ENCODE data around the gene TM9SF4. TPM values are rescaled to one million over a fixed set of nuclear protein-coding genes. Genes with fewer than 3 reads are reported as not detected.

The TM9SF4 gene
- total and polyA plus RNA-seq, 12 donors = 19.2 to 36.0 (median 31.1) TPM

DNA sequence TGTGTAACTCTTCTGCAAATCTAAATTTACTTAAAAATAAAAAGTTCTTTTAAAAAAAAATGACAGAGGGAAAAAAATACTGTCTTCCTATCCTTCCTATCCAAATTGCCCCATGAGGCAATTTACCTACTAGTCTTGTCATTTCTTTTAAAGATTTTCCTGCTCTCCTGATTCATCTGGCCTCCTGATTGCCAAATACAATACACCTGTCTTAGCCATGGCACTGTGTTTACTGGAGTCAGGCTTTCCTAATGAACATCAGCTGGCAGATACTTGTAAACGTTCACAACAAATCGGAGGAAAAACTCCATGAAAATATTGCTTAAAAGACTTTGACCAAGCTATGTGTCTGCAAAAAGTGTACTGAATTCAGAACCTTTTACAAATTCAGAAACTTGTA is 21.5 kb downstream of the TM9SF4 start:
- intact Hi-C loops (cut with DNase I) = no loop called here
- H3K27ac ChIP-seq = no peak overlapping the region
- peaks cover 0 to 52% (median 3%) of the 10 kb centered on the region in 9 donors for H3K36me3 ChIP-seq
- TF ChIP-seq, protein P1, sequence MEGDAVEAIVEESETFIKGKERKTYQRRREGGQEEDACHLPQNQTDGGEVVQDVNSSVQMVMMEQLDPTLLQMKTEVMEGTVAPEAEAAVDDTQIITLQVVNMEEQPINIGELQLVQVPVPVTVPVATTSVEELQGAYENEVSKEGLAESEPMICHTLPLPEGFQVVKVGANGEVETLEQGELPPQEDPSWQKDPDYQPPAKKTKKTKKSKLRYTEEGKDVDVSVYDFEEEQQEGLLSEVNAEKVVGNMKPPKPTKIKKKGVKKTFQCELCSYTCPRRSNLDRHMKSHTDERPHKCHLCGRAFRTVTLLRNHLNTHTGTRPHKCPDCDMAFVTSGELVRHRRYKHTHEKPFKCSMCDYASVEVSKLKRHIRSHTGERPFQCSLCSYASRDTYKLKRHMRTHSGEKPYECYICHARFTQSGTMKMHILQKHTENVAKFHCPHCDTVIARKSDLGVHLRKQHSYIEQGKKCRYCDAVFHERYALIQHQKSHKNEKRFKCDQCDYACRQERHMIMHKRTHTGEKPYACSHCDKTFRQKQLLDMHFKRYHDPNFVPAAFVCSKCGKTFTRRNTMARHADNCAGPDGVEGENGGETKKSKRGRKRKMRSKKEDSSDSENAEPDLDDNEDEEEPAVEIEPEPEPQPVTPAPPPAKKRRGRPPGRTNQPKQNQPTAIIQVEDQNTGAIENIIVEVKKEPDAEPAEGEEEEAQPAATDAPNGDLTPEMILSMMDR (IDR thresholded peaks at IDR 0.05) = no peak
- H3K9me3 ChIP-seq = no peaks in the 10 kb centered on the region
- DNase-seq (no peak), ATAC-seq (no peak)
- H3K4me1 ChIP-seq = peaks cover 0 to 16% (median 7%) of the 10 kb centered on the region in 9 donors
- no peak overlapping the region for H3K4me3 ChIP-seq
- WGBS, 2 donors = 37 to 89% methylated on average over 2 of the region's 2 CpGs
- no peaks in the 10 kb centered on the region for H3K27me3 ChIP-seq

DNA sequence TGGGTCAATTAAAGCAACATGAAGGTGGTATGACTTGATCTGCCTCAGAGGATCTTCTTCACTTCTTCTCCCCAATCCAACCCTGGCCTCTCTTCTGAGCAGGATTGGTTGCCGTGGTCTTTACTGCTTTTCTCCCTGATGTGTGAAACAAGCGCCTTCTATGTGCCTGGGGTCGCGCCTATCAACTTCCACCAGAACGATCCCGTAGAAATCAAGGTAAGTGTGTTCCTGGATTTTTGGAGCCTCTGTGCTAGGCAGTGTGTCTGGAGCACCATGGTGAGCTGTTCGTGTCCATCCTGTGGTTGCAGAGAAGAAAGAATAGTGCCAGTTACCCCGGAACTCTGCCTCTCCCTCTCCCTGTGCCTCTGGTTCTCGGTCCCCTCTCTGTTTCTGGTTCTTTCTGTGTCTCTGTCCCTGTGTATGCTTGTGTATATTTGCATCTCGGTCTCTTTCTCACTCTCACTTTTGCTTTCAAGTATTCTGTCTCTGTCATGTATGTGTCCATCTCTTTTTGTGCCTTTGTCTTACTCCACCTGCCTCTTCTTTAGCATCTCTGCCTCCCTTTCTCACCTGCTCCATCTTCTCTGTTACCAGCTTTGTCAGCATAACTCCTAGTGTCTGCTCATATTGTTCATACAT is 23.5 kb downstream of the TM9SF4 start:
- peaks cover 0 to 16% (median 7%) of the 10 kb centered on the region in 9 donors for H3K4me1 ChIP-seq
- no peak for ATAC-seq
- no peaks in the 10 kb centered on the region for H3K9me3 ChIP-seq
- H3K4me3 ChIP-seq = no peak overlapping the region
- peaks cover 0 to 67% (median 14%) of the 10 kb centered on the region in 9 donors for H3K36me3 ChIP-seq
- H3K27ac ChIP-seq = no peak overlapping the region
- 86 to 97% methylated on average over 10 of the region's 10 CpGs for WGBS, 2 donors
- no peaks in the 10 kb centered on the region for H3K27me3 ChIP-seq
- no peak for DNase-seq
- TF ChIP-seq, protein P1 (IDR thresholded peaks at IDR 0.05) = no peak
- intact Hi-C loops (cut with DNase I) = no loop called here

DNA sequence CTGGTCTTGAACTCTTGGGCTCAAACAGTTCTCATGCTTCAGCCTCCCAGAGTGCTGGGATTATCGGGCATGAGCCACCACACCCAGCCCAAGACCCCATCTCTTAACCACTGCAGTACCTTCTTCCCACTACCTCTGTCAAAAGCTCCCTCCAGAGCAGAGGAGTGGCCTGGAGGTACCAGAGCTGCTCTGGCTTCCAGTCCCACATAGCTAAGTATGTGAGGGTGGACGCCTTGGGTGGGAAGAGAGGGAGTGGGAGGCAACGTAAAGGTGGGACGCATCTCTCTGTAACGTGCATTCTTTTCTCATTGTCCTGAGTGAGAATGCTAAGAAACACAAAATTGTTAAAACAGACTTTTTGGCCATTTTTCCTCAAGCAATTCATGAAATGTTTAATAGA is 24.5 kb downstream of the TM9SF4 start:
- intact Hi-C loops (cut with DNase I) = no loop called here
- Histone ChIP-seq H3K4me3 (no peak overlapping the region), H3K4me1 (peaks cover 0 to 16% (median 7%) of the 10 kb centered on the region in 9 donors), H3K9me3 (no peaks in the 10 kb centered on the region), H3K27ac (no peak overlapping the region), H3K27me3 (no peaks in the 10 kb centered on the region), H3K36me3 (peaks cover 0 to 74% (median 17%) of the 10 kb centered on the region in 9 donors)
- WGBS, 2 donors = 92% methylated on average over 5 of the region's 5 CpGs
- ATAC-seq (no peak), DNase-seq (no peak)
- TF ChIP-seq, protein P1 (IDR thresholded peaks at IDR 0.05) = no peak

DNA sequence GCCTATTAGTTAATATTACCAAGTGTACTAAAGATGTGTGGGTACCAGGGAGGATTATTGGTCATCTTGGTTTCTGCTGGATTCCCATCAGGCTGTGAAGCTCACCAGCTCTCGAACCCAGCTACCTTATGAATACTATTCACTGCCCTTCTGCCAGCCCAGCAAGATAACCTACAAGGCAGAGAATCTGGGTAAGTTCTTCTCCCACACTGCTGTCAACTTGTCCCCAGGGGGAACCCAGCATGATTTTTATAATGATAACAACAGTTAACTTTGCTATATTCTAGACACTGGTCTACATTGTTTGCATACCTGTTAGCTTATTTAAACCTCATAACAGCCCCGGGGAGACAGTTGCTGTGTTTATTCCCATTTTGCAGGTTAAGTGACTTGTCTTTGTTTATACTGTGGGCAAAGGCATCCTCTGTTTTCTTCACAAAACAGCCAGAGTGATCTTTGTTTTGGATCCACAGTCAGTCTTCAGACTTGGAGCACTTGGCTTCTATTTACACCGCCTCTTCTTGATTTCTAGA is 26.5 kb downstream of the TM9SF4 start:
- peaks cover 0 to 88% (median 34%) of the 10 kb centered on the region in 9 donors for H3K36me3 ChIP-seq
- H3K27me3 ChIP-seq = no peaks in the 10 kb centered on the region
- 83 to 89% methylated on average over 3 of the region's 3 CpGs for WGBS, 2 donors
- H3K9me3 ChIP-seq = no peaks in the 10 kb centered on the region
- intact Hi-C loops (cut with DNase I) = no loop called here
- no peak overlapping the region for H3K4me3 ChIP-seq
- TF ChIP-seq, protein P1 (IDR thresholded peaks at IDR 0.05) = no peak
- DNase-seq (no peak), ATAC-seq (no peak)
- no peak overlapping the region for H3K27ac ChIP-seq
- peaks cover 0 to under 1% (median 0%) of the 10 kb centered on the region in 9 donors for H3K4me1 ChIP-seq
